ENCODE data around the gene CHPF. TPM values are rescaled to one million over a fixed set of nuclear protein-coding genes. Genes with fewer than 3 reads are reported as not detected.

The CHPF gene
- total RNA-seq, 1 experiment from 2014 or later = 228 TPM

DNA sequence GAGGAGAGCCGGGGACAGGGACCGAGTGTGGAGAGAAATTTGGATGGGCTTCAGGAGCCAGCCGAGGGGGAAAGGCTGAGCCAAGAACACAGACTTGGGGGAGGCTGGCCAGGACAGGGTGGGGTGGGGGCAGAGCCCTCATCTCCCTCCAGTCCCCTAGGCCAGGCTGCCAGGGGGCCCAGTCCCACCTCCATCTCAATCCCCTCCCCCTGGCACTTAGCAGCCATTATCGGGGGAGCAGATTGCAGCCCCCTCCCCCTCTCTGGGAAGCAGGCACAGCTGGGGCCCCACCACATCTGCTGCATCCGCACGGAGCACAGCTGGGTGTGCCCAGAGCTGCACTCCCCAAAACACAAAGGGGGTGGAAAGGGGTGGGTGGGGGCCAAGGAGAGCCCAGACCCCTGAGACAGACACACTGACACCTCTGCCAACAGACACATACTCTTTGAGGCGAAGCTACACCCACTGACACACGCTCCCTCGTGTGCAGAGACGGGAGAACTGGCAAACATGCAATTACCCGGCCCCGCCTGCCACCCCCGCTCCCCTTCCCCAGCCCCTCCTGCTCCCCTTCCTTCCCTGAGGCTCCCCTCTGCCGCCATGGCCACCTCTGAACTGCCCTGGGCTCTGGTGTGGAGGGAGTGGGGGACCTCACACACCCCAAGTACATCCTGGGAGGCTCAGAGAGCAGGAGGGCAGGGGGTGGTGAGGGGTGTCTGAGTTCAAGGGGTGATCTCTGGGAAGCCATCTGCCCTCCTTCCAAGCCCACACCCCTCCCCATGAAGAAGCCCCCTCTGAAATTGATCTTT, 34.4 kb downstream of the CHPF start:
- ChIA-PET POLR2A (interaction anchor here (0.7 to 1.4 kb wide), 4 partner anchors 9 to 21 kb away, joined by 3 to 5 read pairs (median 4); partner anchors contain the start of gene GMPPA), CTCF (interaction anchor here (0.8 to 4.4 kb wide), 8 partner anchors 10 to 106 kb away, joined by 3 to 56 read pairs (median 12); partner anchors contain the start of gene GMPPA)

More for the DNA sequence above, 34.4 kb downstream of the CHPF start:
- no peaks in the 10 kb centered on the region for H3K79me2 ChIP-seq (ENCODE audit: insufficient read depth, low read length)
- peaks cover 0 to 4% of the 10 kb centered on the region in 2 experiments; a peak in 1 of 4 replicates for H3K36me3 ChIP-seq (ENCODE audit: control insufficient read depth in 1 of 2, insufficient read depth in 2 of 2, low read length in 2 of 2)
- TF ChIP-seq RAD21 (IDR thresholded peaks at IDR 0.05; ENCODE audit: low read depth) = no peak
- TF ChIP-seq ZNF274 (IDR thresholded peaks at IDR 0.05; ENCODE audit: low read depth, low read length) = no peak
- no peak for TF ChIP-seq POLR2AphosphoS5 (IDR thresholded peaks at IDR 0.05; ENCODE audit: low read depth, low read length)
- TF ChIP-seq, protein P1, sequence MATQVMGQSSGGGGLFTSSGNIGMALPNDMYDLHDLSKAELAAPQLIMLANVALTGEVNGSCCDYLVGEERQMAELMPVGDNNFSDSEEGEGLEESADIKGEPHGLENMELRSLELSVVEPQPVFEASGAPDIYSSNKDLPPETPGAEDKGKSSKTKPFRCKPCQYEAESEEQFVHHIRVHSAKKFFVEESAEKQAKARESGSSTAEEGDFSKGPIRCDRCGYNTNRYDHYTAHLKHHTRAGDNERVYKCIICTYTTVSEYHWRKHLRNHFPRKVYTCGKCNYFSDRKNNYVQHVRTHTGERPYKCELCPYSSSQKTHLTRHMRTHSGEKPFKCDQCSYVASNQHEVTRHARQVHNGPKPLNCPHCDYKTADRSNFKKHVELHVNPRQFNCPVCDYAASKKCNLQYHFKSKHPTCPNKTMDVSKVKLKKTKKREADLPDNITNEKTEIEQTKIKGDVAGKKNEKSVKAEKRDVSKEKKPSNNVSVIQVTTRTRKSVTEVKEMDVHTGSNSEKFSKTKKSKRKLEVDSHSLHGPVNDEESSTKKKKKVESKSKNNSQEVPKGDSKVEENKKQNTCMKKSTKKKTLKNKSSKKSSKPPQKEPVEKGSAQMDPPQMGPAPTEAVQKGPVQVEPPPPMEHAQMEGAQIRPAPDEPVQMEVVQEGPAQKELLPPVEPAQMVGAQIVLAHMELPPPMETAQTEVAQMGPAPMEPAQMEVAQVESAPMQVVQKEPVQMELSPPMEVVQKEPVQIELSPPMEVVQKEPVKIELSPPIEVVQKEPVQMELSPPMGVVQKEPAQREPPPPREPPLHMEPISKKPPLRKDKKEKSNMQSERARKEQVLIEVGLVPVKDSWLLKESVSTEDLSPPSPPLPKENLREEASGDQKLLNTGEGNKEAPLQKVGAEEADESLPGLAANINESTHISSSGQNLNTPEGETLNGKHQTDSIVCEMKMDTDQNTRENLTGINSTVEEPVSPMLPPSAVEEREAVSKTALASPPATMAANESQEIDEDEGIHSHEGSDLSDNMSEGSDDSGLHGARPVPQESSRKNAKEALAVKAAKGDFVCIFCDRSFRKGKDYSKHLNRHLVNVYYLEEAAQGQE (IDR thresholded peaks at IDR 0.05; ENCODE audit: low read depth) = no peak
- TF ChIP-seq, protein P2, sequence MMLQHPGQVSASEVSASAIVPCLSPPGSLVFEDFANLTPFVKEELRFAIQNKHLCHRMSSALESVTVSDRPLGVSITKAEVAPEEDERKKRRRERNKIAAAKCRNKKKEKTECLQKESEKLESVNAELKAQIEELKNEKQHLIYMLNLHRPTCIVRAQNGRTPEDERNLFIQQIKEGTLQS (IDR thresholded peaks at IDR 0.05) = no peak
- no peak for TF ChIP-seq CBX3 (IDR thresholded peaks at IDR 0.05; ENCODE audit: low read depth)
- no peak for TF ChIP-seq SIN3A (IDR thresholded peaks at IDR 0.05; ENCODE audit: low read depth)
- no peak for TF ChIP-seq EZH2phosphoT487 (IDR thresholded peaks at IDR 0.05; ENCODE audit: borderline replicate concordance)
- no peak for TF ChIP-seq JUND (IDR thresholded peaks at IDR 0.05)
- TF ChIP-seq EZH2 (IDR thresholded peaks at IDR 0.05) = no peak
- no peak for TF ChIP-seq YY1 (IDR thresholded peaks at IDR 0.05; ENCODE audit: extremely low read depth, insufficient replicate concordance, low read depth, low read length)
- no peak for TF ChIP-seq POLR2A (IDR thresholded peaks at IDR 0.05; ENCODE audit: borderline replicate concordance, extremely low read depth, insufficient read depth, insufficient read length)
- TF ChIP-seq ELF1 (IDR thresholded peaks at IDR 0.05; ENCODE audit: borderline replicate concordance, low read depth) = no peak
- TF ChIP-seq, protein P3, sequence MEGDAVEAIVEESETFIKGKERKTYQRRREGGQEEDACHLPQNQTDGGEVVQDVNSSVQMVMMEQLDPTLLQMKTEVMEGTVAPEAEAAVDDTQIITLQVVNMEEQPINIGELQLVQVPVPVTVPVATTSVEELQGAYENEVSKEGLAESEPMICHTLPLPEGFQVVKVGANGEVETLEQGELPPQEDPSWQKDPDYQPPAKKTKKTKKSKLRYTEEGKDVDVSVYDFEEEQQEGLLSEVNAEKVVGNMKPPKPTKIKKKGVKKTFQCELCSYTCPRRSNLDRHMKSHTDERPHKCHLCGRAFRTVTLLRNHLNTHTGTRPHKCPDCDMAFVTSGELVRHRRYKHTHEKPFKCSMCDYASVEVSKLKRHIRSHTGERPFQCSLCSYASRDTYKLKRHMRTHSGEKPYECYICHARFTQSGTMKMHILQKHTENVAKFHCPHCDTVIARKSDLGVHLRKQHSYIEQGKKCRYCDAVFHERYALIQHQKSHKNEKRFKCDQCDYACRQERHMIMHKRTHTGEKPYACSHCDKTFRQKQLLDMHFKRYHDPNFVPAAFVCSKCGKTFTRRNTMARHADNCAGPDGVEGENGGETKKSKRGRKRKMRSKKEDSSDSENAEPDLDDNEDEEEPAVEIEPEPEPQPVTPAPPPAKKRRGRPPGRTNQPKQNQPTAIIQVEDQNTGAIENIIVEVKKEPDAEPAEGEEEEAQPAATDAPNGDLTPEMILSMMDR (IDR thresholded peaks at IDR 0.05 in 2 of 3, conservative IDR thresholded peaks at IDR 0.05 in 1 of 3; ENCODE audit: borderline replicate concordance in 1 of 3, insufficient read depth in 1 of 3, low read depth in 2 of 3, low read length in 2 of 3) = no peak
- TF ChIP-seq TCF7L2 (IDR thresholded peaks at IDR 0.05; ENCODE audit: borderline replicate concordance, extremely low read depth, insufficient read depth, insufficient read length) = no peak
- TF ChIP-seq, protein P4, sequence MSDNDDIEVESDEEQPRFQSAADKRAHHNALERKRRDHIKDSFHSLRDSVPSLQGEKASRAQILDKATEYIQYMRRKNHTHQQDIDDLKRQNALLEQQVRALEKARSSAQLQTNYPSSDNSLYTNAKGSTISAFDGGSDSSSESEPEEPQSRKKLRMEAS (IDR thresholded peaks at IDR 0.05) = no peak
- TF ChIP-seq ZFX (IDR thresholded peaks at IDR 0.05) = no peak
- TF ChIP-seq SP1 (IDR thresholded peaks at IDR 0.05; ENCODE audit: low read depth) = no peak
- no peaks in the 10 kb centered on the region for H3K9me2 ChIP-seq (ENCODE audit: insufficient read depth)
- H3K4me3 ChIP-seq (replicated peaks in 1 of 2; ENCODE audit: low read depth in 1 of 2, low read length in 2 of 2) = 0 out of 4 replicates have a peak overlapping the region, but pooled peaks of 1 of the 2 experiments have one; percentile 2
- ATAC-seq (peak; percentile 61), DNase-seq (ENCODE audit: low read depth, low spot score) (no peak)
- no peak overlapping the region for H3K27ac ChIP-seq (ENCODE audit: low read depth, low read length)
- intact Hi-C loops (cut with micrococcal nuclease) = no loop called here
- H3K9ac ChIP-seq (ENCODE audit: low read length) = no peak overlapping the region; the same call in 1 of the 2 replicates
- BruUV-seq (replicated peaks) = no TSS peak
- H4K20me1 ChIP-seq (ENCODE audit: insufficient read depth) = no peaks in the 10 kb centered on the region
- no peak overlapping the region for H2AFZ ChIP-seq (ENCODE audit: low read depth, low read length, poor library complexity, severe bottlenecking)
- RAD21 ChIA-PET (ENCODE audit: low non-redundant PET in 1 of 2, low total read pairs in 2 of 2, uncharacterized antibody in 2 of 2, unreplicated experiment in 2 of 2) = interaction anchor here (1.5 to 1.6 kb wide), 2 partner anchors 20 to 21 kb away, joined by 10 read pairs; no protein-coding TSS in a partner anchor
- H3K4me2 ChIP-seq (ENCODE audit: low read length) = peak overlapping the region; percentile 37
- H3K27me3 ChIP-seq (ENCODE audit: insufficient read depth, low read length) = no peaks in the 10 kb centered on the region
- peaks cover 0 to 19% of the 10 kb centered on the region in 2 experiments; a peak in 2 of 4 replicates for H3K4me1 ChIP-seq (ENCODE audit: control insufficient read depth in 1 of 2, insufficient read depth in 2 of 2, low read length in 2 of 2)
- H3K9me3 ChIP-seq (ENCODE audit: control insufficient read depth in 1 of 2, insufficient read depth in 1 of 2, low read depth in 1 of 2, low read length in 2 of 2) = no peaks in the 10 kb centered on the region

All from HCT116 (cell line).